ENCODE measurements around the gene CLEC2B.

Gene CLEC2B

GRCh38 chr12:9872742-9873141 lies 3.6 kb upstream of the CLEC2B start:
- no peak overlapping the region for H3K4me3 ChIP-seq (ENCODE audit: low read depth, low read length)
- H3K36me3 ChIP-seq (ENCODE audit: control insufficient read depth in 2 of 2, insufficient read depth in 1 of 2, low read length in 2 of 2), result no peaks in the 10 kb centered on the region
- no peaks in the 10 kb centered on the region for H3K9me3 ChIP-seq (ENCODE audit: control insufficient read depth, insufficient read depth, low read depth, low read length)
- no peak overlapping the region for H3K27ac ChIP-seq (ENCODE audit: extremely low read depth, low read depth, low read length)
- ChIA-PET CTCF (no interaction called here), POLR2A (no interaction called here)
- no peak for TF ChIP-seq HOXC10 (CRISPR knock-in tag; IDR thresholded peaks at IDR 0.05)
- no peak for TF ChIP-seq WT1 (tag by site-specific recombination; IDR thresholded peaks at IDR 0.05)
- no peak for TF ChIP-seq ZXDB (tag by site-specific recombination; IDR thresholded peaks at IDR 0.05)
- no peak for TF ChIP-seq KLF9 (tag by site-specific recombination; IDR thresholded peaks at IDR 0.05; ENCODE audit: low read depth)
- no peak for TF ChIP-seq ZNF398 (tag by site-specific recombination; IDR thresholded peaks at IDR 0.05)
- TF ChIP-seq ZNF211 (tag by site-specific recombination; IDR thresholded peaks at IDR 0.05; ENCODE audit: low read depth), result no peak
- no peaks in the 10 kb centered on the region for H3K4me1 ChIP-seq (ENCODE audit: control insufficient read depth, insufficient read depth, low read length)

GRCh38 chr12:9872162-9872561 lies 3.0 kb upstream of the CLEC2B start:
- H3K36me3 ChIP-seq (ENCODE audit: control insufficient read depth in 2 of 2, insufficient read depth in 1 of 2, low read length in 2 of 2), result no peaks in the 10 kb centered on the region
- no peaks in the 10 kb centered on the region for H3K4me1 ChIP-seq (ENCODE audit: control insufficient read depth, insufficient read depth, low read length)
- no peak for TF ChIP-seq ZNF266 (tag by site-specific recombination; IDR thresholded peaks at IDR 0.05; ENCODE audit: low read depth)
- TF ChIP-seq WT1 (tag by site-specific recombination; IDR thresholded peaks at IDR 0.05), result no peak
- no peak for TF ChIP-seq ZNF626 (tag by site-specific recombination; IDR thresholded peaks at IDR 0.05)
- no peak for TF ChIP-seq INSM2 (tag by site-specific recombination; IDR thresholded peaks at IDR 0.05)
- POLR2A ChIA-PET, result no interaction called here
- H3K27ac ChIP-seq (ENCODE audit: extremely low read depth, low read depth, low read length), result no peak overlapping the region
- H3K9me3 ChIP-seq (ENCODE audit: control insufficient read depth, insufficient read depth, low read depth, low read length), result no peaks in the 10 kb centered on the region
- CTCF ChIA-PET, result no interaction called here
- no peak overlapping the region for H3K4me3 ChIP-seq (ENCODE audit: low read depth, low read length)

GRCh38 chr12:9870286-9870866 lies 1.2 kb upstream of the CLEC2B start:
- H3K27ac ChIP-seq (ENCODE audit: extremely low read depth, low read depth, low read length), result no peak overlapping the region
- H3K9me3 ChIP-seq (ENCODE audit: control insufficient read depth, insufficient read depth, low read depth, low read length), result no peaks in the 10 kb centered on the region
- CTCF ChIA-PET, result interaction anchor here (1.0 kb wide), 1 partner anchor 127 kb away, joined by 3 read pairs; no protein-coding TSS in a partner anchor
- H3K4me1 ChIP-seq (ENCODE audit: control insufficient read depth, insufficient read depth, low read length), result no peaks in the 10 kb centered on the region
- H3K4me3 ChIP-seq (ENCODE audit: low read depth, low read length), result no peak overlapping the region
- no peaks in the 10 kb centered on the region for H3K36me3 ChIP-seq (ENCODE audit: control insufficient read depth in 2 of 2, insufficient read depth in 1 of 2, low read length in 2 of 2)
- POLR2A ChIA-PET, result no interaction called here
- TF ChIP-seq ZNF423 (tag by site-specific recombination; IDR thresholded peaks at IDR 0.05), result no peak
- TF ChIP-seq ZBTB1 (tag by site-specific recombination; IDR thresholded peaks at IDR 0.05), result no peak
- no peak for TF ChIP-seq ZNF37A (tag by site-specific recombination; IDR thresholded peaks at IDR 0.05)
- no peak for TF ChIP-seq ZSCAN4 (tag by site-specific recombination; IDR thresholded peaks at IDR 0.05)
- TF ChIP-seq ZNF239 (tag by site-specific recombination; IDR thresholded peaks at IDR 0.05), result no peak
- no peak for TF ChIP-seq ZNF521 (tag by site-specific recombination; IDR thresholded peaks at IDR 0.05)
- no peak for TF ChIP-seq ZNF529 (tag by site-specific recombination; IDR thresholded peaks at IDR 0.05; ENCODE audit: insufficient replicate concordance)
- TF ChIP-seq ZNF169 (tag by site-specific recombination; IDR thresholded peaks at IDR 0.05), result no peak
- no peak for TF ChIP-seq ZFP3 (tag by site-specific recombination; IDR thresholded peaks at IDR 0.05; ENCODE audit: low read depth)
- no peak for TF ChIP-seq ZNF132 (tag by site-specific recombination; IDR thresholded peaks at IDR 0.05; ENCODE audit: borderline replicate concordance)
- no peak for TF ChIP-seq ZNF792 (tag by site-specific recombination; IDR thresholded peaks at IDR 0.05)
- no peak for TF ChIP-seq ZNF280D (tag by site-specific recombination; IDR thresholded peaks at IDR 0.05)
- no peak for TF ChIP-seq ZNF544 (tag by site-specific recombination; IDR thresholded peaks at IDR 0.05)
- no peak for TF ChIP-seq ZNF704 (tag by site-specific recombination; IDR thresholded peaks at IDR 0.05)
- no peak for TF ChIP-seq ZNF214 (tag by site-specific recombination; IDR thresholded peaks at IDR 0.05; ENCODE audit: borderline replicate concordance)
